Astrocyte of the spinal cord (primary cell): ENCODE results near the gene OR52B4.
"Not testable (repeated sequence)": the region's sequence is repeated elsewhere in the genome, so short reads cannot be mapped to it uniquely, and the experiment has no call there.

ENCODE experiments used
- DNase-seq: peaks from one replicate; pipeline ENCODE4 v3.0.0; 2011; ENCODE audit warnings: low read depth, low spot score
- H3K4me3 ChIP-seq: 2 replicates; pipeline ENCODE4 v1.5.1; 2011; ENCODE audit warnings: low read depth, mild to moderate bottlenecking, low read length, moderate library complexity
- in situ Hi-C: cut with HindIII; loops from 2 replicates; pipeline ENCODE4 v1.10.0; 2017; ENCODE audit warnings: low sequenced_read_pairs
- TF ChIP-seq, protein P1 (sequence below): IDR thresholded peaks from 2 replicates; pipeline ENCODE4 v1.5.1; 2012; ENCODE audit warnings: low read depth, mild to moderate bottlenecking, low read length, inconsistent platforms

The OR52B4 gene

DNA sequence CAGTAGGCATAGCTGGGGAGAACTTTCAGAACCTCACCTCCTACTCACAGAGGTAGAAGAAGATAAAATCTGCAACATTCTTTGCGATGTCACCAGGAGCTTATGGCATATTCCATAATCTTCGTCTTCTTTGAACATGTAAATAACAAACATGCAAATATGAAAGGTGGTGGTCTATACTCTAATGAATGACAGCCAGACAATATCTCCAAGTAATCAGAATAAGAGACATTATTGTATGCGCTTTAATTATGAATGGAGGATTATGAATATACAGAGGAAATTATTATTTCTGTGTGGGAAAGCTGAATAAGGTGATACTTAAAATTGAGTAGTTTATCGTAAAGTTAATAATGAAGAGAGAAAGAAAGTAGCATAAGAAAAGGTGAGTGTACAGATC, at the start of gene OR52B4:
TSS of gene OR52B4 (minus strand) at position 101 of the 400 bp plus-strand sequence. CDS start at position 10, 91 bp downstream.
- no peak for DNase-seq
- in situ Hi-C loops = no loop called here
- H3K4me3 ChIP-seq = no peak within 1 kb of the TSS
- TF ChIP-seq, protein P1, sequence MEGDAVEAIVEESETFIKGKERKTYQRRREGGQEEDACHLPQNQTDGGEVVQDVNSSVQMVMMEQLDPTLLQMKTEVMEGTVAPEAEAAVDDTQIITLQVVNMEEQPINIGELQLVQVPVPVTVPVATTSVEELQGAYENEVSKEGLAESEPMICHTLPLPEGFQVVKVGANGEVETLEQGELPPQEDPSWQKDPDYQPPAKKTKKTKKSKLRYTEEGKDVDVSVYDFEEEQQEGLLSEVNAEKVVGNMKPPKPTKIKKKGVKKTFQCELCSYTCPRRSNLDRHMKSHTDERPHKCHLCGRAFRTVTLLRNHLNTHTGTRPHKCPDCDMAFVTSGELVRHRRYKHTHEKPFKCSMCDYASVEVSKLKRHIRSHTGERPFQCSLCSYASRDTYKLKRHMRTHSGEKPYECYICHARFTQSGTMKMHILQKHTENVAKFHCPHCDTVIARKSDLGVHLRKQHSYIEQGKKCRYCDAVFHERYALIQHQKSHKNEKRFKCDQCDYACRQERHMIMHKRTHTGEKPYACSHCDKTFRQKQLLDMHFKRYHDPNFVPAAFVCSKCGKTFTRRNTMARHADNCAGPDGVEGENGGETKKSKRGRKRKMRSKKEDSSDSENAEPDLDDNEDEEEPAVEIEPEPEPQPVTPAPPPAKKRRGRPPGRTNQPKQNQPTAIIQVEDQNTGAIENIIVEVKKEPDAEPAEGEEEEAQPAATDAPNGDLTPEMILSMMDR = no peak

DNA sequence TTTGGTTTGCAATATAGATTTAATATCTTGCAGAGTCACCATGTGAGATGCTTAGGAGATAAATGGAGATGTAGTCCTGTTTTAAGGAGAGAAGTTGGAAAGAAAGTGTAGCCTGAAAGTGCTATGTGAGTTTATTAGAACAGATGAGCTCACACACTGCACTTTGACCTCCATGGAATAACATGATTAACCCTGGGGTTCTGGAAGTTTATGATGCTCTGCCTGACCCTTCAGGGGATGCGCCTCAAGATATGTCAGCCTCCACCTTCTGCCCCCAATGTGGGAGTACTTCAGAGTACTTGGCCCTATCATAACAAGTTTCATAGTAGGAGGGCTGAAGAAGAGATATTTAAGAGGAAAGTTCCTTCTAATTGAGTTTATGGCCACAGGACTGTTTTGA, 48.6 kb upstream of the OR52B4 start:
- in situ Hi-C loops = no loop called here
- no peak for DNase-seq
- no peak overlapping the region for H3K4me3 ChIP-seq
- TF ChIP-seq, protein P1 = no peak

DNA sequence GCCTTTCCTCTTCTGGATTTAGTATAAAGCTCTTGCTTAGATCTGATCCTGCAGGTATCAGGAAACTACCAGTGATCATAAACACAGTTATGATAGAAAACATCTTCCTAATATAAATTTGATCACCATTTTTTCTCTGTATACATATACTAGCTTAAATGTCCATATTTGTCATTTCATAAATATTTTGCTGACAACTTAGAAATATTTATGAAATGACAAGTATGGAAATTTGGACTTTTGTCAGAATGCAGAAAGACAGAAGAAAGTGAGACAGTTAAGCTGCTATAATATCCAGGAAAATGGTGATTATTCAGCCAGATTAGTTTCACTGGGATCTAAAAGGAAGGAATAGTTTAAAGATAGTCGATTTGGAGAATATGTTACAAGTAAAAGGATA, 48.1 kb upstream of the OR52B4 start:
- TF ChIP-seq, protein P1 = no peak
- DNase-seq = no peak
- no peak overlapping the region for H3K4me3 ChIP-seq
- in situ Hi-C loops = no loop called here

DNA sequence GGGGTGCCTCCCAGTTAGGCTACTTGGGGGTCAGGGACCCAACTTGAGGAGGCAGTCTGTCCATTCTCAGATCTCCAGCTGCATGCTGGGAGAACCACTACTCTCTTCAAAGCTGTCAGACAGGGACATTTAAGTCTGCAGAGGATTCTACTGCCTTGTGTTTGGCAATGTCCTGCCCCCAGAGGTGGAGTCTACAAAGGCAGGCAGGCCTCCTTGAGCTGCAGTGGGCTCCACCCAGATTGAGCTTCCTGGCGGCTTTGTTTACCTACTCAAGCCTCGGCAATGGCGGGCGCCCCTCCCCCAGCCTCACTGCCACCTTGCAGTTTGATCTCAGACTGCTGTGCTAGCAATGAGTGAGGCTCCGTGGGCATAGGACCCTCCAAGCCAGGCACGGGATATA, 38.0 kb upstream of the OR52B4 start:
- H3K4me3 ChIP-seq, DNase-seq, in situ Hi-C loops: not testable (repeated sequence)

DNA sequence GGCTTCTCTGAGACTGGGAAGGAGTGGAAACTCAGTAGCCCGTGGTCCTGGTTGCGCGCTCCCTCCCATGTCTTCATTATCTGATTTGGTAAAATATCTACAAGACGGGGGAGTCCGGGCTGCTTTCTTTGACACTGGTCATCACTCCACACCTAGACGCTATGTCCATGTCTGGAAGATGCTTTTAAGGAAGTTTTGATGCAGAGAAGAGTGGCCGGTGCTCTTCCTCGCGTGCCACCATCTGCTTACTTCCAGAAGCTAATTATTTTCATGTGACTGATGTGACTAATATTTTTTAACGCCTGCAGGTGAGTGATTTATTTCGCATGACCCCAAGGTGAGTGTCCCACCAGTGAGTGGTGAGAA, 25.7 kb upstream of the OR52B4 start:
- H3K4me3 ChIP-seq = peak overlapping the region; percentile 95
- in situ Hi-C loops = no loop called here
- TF ChIP-seq, protein P1 = no peak
- DNase-seq = no peak

DNA sequence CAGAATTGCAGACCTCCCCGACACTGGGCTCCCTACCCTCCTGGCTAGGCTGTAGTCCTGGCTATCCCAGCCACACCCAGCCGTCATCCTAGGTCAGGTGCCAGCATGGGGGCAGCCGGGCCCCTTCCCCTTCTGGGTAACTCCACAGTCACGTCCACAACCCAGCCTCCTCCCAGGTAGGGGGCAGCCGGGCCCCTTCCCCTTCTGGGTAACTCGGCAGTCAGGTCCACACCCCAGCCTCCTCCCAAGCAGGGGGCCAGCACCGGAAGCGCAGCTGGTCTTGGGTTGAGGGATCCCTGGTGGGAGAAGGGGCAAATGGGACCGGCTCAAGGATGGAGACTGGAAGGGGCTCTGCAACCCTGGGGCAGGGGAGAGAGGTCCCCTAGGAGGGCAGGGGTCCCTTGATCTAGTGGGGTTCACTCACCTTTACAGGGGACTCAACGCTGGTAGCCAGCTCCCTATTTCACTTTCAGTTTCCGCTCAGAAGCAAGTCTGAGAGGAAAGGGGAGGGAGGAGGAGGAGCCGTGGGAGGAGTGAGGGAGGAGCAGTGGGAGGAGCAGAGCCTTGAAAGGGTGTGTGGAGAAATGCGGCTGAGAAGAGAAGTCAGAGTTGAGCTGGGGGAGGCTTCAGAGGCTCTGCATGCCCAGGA, 25.1 kb upstream of the OR52B4 start, which contains the start of gene TRIM21:
TSS of gene TRIM21 (minus strand) at position 494 of the 649 bp plus-strand sequence. CDS start 3,293 bp downstream, outside the sequence.
- TF ChIP-seq, protein P1 = no peak
- in situ Hi-C loops = no loop called here
- peak within 1 kb of the TSS; percentile 95 for H3K4me3 ChIP-seq

DNA sequence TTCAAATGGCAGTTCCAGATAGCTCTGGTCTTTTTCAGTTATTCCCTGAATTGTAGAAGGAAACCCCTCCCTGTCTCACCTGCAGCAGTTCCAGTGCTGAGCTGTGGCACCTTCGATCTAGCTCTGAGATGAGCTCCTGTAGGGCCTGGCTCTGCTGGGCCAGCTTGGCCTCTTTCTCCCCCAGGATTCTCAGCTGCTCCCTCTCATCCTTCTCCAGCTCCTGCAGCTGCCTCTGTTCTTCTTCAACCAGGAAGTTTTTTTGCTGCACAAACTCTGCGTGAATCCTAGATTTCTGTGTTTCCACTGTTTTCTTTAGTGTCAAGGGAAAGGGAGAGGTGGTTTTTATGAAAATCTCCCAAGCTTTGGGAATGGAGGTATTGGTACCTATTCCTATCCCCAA, 20.0 kb upstream of the OR52B4 start:
- DNase-seq = no peak
- TF ChIP-seq, protein P1 = no peak
- no peak overlapping the region for H3K4me3 ChIP-seq
- in situ Hi-C loops = no loop called here

More for the DNA sequence above, 25.1 kb upstream of the OR52B4 start, which contains the start of gene TRIM21:
- peak; percentile 86 for DNase-seq
